Activated CD4-positive, alpha-beta T cell treated with anti-CD3 and anti-CD28 coated beads, Interleukin-2, amount 10 ng/mL, durations not matched to agents 24 days and 14 days (primary cell): ENCODE data around the gene BMP8B. TPM values are rescaled to one million over a fixed set of nuclear protein-coding genes. Genes with fewer than 3 reads are reported as not detected.

ENCODE experiments used
- DNase-seq: peaks from one replicate; pipeline ENCODE4 v3.0.0; 2022
- H3K27ac Mint-ChIP-seq: one replicate; pipeline ENCODE4 v1.8.0; 2022; ENCODE audit warnings: mild to moderate bottlenecking, mixed read lengths
- H3K27me3 Mint-ChIP-seq: one replicate; pipeline ENCODE4 v1.8.0; 2022; ENCODE audit warnings: mixed read lengths
- H3K36me3 Mint-ChIP-seq: one replicate; pipeline ENCODE4 v1.8.0; 2022; ENCODE audit warnings: low read depth, mild to moderate bottlenecking, mixed read lengths
- H3K4me1 Mint-ChIP-seq: one replicate; pipeline ENCODE4 v1.8.0; 2021; ENCODE audit warnings: mixed read lengths
- H3K4me3 Mint-ChIP-seq: one replicate; pipeline ENCODE4 v1.8.0; 2022; ENCODE audit warnings: mild to moderate bottlenecking, moderate library complexity, mixed read lengths
- H3K9me3 Mint-ChIP-seq: one replicate; pipeline ENCODE4 v1.8.0; 2021; ENCODE audit warnings: mixed read lengths
- intact Hi-C: fragments of 100-400 bp; cut with micrococcal nuclease; formaldehyde crosslinking; loops from one replicate; pipeline ENCODE4 v1.15.1; 2023
- total RNA-seq: library from RNA; stranded (reverse); gene quantifications from 2 replicates; pipeline ENCODE4 v1.2.3, GENCODE V29; 2022

BMP8B gene
- total RNA-seq, 1 donor from 2014 or later, result 0.37 TPM

DNA sequence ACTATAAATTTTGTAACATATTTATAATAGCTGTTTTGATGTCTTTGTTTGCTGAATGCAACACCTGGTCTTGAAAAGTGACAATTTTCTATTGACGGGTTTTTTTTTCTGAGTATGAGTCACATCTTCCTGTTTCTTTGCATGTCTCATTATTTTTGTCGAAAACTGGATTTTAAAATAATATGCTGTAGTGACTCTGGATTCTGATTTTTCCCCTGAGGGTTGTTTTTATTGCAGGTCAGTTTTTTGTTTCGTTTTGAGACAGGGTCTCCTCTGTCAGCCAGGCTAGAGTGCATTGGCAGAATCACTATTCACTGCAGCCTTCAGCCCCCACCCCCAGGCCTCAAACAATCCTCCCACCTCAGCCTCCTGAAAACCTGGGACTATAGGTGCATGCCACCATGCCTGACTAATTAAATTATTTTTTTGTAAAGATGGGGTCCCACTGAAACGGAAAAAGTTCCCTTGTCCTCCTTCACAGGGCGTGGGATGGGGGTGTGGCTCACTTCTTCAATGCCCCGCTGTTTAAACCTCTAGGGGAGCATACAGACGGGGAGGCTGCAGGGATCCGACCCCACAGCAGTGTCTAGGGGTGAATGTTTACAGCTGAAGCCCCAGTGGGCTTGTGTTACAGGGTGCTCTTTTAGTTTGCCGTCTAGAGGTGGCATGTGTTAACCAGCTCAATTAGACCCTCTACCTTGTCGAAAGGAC lies 61.3 kb downstream of the BMP8B start:
- H3K4me1 Mint-ChIP-seq, result peaks cover 25% of the 10 kb centered on the region
- intact Hi-C loops, result loop anchor here (5.0 kb wide), 1 partner anchor 35 kb away; the partner anchor contains the start of gene HPCAL4
- peak; percentile 51 for DNase-seq
- H3K4me3 Mint-ChIP-seq, result peak overlapping the region; percentile 19
- H3K36me3 Mint-ChIP-seq, result no peaks in the 10 kb centered on the region
- H3K27me3 Mint-ChIP-seq, result peaks cover 54% of the 10 kb centered on the region
- H3K27ac Mint-ChIP-seq, result peak overlapping the region; percentile 32
- H3K9me3 Mint-ChIP-seq, result no peaks in the 10 kb centered on the region

DNA sequence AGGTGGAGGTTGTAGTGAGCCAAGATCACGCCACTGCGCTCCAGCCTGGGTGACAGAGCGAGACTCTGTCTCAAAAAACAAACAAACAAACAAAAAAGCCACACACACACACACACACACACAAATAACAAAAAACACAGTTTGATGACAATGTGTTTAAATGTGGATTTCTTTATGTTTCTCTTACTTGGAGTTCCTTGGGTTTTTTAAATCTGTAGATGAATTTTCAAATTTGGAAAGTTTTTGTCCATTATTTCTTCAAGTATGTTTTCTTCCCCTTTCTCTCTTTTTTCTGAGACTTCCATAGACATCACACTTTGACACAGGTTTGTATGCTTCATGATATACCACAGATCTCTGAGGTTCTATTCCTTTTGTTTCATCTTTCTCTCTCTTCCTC lies 62.1 kb downstream of the BMP8B start:
- Mint-ChIP-seq H3K4me1 (peaks cover 25% of the 10 kb centered on the region), H3K9me3 (no peaks in the 10 kb centered on the region), H3K36me3 (no peaks in the 10 kb centered on the region), H3K4me3 (no peak overlapping the region), H3K27me3 (peaks cover 61% of the 10 kb centered on the region), H3K27ac (no peak overlapping the region)
- DNase-seq, result no peak
- intact Hi-C loops, result loop anchor here (5.0 kb wide), 1 partner anchor 34 kb away; the partner anchor contains the start of gene HPCAL4

DNA sequence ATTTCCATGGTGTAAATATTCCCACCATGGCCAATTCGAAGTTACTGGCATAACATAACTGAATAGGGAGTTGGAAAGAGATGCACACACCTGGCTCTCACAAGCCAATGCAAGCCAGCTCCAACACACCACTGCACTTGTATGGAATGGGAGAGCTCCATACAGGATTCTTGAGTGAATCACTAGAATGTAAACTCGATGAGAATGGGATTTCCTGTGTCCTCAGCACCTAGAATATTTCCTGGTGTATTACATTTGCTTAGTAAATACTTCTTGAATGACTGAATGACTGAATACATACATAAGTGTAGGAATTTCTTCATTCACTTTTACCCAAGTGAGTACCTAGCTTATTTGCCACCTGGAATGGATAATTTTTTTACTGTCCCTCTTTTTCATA lies 66.2 kb downstream of the BMP8B start:
- H3K27ac Mint-ChIP-seq, result no peak overlapping the region
- no peaks in the 10 kb centered on the region for H3K9me3 Mint-ChIP-seq
- H3K27me3 Mint-ChIP-seq, result peaks cover 54% of the 10 kb centered on the region
- no peak for DNase-seq
- H3K36me3 Mint-ChIP-seq, result no peaks in the 10 kb centered on the region
- peaks cover 7% of the 10 kb centered on the region for H3K4me1 Mint-ChIP-seq
- no peak overlapping the region for H3K4me3 Mint-ChIP-seq
- intact Hi-C loops, result no loop called here

DNA sequence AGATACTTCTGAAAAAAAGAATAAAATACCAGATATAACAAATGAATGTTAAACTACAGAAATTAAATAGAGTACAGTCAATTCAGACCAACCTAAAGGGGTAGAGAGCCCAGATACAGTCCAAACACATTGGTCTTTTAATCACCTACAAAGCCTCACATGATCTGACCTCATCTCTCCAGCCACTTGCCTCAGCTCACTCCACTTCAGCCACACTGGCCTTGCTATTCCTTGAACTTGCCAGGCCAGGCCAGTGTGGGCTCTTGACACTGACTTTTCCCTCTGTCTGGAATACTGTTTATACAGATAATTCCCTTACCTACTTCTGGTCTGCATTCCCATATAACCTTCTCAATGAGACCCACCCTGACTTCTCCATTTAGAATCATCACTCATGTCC lies 67.0 kb downstream of the BMP8B start:
- Mint-ChIP-seq H3K4me3 (no peak overlapping the region), H3K36me3 (no peaks in the 10 kb centered on the region), H3K4me1 (peaks cover under 1% of the 10 kb centered on the region), H3K27me3 (peaks cover 56% of the 10 kb centered on the region), H3K27ac (no peak overlapping the region), H3K9me3 (no peaks in the 10 kb centered on the region)
- intact Hi-C loops, result loop anchor here (2.0 kb wide), 1 partner anchor 55 kb away; no protein-coding TSS in a partner anchor
- DNase-seq, result peak; percentile 48

DNA sequence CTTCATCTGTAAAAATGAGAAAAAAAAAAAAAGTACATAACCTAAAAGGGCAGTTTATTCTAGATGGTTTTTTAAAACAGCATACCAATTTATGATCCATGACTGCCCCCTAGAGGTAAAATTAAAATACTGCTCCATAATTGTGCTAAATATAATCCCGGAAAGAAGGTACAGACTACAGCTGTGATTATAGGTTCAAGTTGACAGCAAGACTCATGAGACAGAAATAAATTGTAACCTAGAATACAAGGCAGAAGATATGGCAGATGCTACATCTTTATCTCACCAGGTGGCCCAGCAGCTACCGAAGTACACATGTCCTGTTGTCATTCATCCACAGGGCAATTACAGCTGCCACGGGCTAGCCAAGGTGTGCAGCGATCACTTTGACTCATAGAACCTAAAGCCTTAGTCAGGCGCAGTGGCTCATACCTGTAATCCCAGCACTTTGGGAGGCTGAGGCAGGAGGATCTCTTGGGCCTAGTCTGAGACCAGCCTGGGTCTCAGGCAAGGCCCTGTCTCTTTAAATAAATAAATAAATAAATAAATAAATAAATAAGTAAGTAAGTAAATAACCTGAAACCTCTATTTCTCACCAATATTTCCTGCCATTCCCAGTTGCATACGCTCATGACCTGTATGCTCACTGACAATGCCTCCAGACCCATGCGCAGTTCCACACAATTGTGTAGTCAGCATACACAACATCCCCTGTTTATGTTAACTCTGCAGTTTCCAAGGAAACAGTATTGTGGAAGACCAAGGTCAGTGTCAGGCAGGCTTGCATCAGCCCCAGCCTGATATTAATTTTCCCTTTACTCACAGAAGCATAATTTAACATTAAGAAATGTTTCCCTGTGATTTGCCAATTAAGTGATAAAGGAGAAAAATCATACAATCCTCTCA lies 68.3 kb downstream of the BMP8B start:
- H3K4me1 Mint-ChIP-seq, result no peaks in the 10 kb centered on the region
- H3K27ac Mint-ChIP-seq, result no peak overlapping the region
- H3K27me3 Mint-ChIP-seq, result peaks cover 54% of the 10 kb centered on the region
- H3K36me3 Mint-ChIP-seq, result no peaks in the 10 kb centered on the region
- no peak overlapping the region for H3K4me3 Mint-ChIP-seq
- H3K9me3 Mint-ChIP-seq, result no peaks in the 10 kb centered on the region
- peak; percentile 70 for DNase-seq
- intact Hi-C loops, result loop anchor here (1.0 to 2.0 kb wide), 3 partner anchors 54 to 114 kb away; no protein-coding TSS in a partner anchor

DNA sequence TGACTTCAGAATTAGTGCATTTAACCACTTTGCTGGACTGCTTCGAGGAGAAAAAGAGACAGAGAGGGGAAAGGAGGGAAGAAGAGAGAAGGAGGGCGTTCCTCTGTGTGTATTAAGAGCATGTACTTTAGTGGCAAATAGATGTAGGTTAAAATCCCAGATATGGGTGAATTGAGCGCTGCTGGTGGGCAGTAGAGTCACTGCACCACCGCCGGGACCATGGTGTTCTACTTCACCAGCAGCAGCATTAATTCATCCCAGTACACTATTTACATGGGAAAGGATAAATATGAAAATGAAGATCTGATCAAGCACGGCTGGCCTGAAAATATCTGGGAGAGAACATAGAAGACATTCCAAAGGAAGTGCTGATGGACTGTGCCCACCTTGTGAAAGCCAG lies 70.9 kb downstream of the BMP8B start:
- DNase-seq, result peak; percentile 48
- Mint-ChIP-seq H3K27ac (no peak overlapping the region), H3K4me3 (no peak overlapping the region), H3K27me3 (peaks cover 56% of the 10 kb centered on the region), H3K4me1 (no peaks in the 10 kb centered on the region), H3K9me3 (no peaks in the 10 kb centered on the region), H3K36me3 (no peaks in the 10 kb centered on the region)
- intact Hi-C loops, result no loop called here

DNA sequence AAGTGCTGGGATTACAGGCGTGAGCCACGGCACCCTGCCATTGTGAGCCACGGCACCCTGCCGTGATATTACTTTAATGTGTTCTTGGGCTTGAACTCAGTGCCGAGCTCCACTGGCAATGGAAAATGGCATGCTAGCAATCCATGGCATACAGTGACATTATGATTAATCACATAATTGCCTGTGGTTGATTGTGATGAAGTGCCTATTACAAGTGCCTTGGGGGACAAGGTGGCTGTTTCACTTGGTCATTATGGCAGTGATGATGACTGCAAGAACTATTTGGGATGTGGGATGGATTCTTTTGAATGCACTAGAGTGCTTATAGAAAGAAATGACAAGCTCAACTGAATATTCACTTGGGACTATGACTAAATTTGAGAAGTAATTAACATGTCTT lies 75.1 kb downstream of the BMP8B start:
- Mint-ChIP-seq H3K27me3 (peaks cover 43% of the 10 kb centered on the region), H3K36me3 (no peaks in the 10 kb centered on the region), H3K9me3 (no peaks in the 10 kb centered on the region), H3K27ac (no peak overlapping the region), H3K4me1 (no peaks in the 10 kb centered on the region), H3K4me3 (no peak overlapping the region)
- DNase-seq, result no peak
- intact Hi-C loops, result no loop called here

DNA sequence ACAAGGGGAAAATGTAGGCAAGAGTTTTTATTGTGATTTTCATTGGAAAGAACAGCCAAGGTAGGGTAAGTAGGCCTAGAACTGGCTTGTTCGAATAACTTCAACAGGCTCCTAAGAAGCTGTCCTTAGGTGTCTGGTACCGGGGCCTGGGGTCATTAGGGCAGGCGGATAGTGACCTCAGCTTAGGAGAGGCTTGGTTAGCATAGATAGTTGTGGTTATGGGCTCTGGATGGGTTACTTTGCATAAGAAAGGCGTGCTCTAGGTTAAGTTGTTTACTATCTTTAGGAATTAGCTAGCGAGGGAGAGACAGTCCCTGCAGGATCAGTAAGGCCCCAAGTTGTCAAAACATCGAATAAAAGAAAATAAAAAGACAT lies 76.7 kb downstream of the BMP8B start:
- Mint-ChIP-seq H3K27me3 (peaks cover 35% of the 10 kb centered on the region), H3K4me1 (no peaks in the 10 kb centered on the region), H3K9me3 (no peaks in the 10 kb centered on the region), H3K36me3 (no peaks in the 10 kb centered on the region), H3K27ac (no peak overlapping the region), H3K4me3 (no peak overlapping the region)
- intact Hi-C loops, result no loop called here
- no peak for DNase-seq

DNA sequence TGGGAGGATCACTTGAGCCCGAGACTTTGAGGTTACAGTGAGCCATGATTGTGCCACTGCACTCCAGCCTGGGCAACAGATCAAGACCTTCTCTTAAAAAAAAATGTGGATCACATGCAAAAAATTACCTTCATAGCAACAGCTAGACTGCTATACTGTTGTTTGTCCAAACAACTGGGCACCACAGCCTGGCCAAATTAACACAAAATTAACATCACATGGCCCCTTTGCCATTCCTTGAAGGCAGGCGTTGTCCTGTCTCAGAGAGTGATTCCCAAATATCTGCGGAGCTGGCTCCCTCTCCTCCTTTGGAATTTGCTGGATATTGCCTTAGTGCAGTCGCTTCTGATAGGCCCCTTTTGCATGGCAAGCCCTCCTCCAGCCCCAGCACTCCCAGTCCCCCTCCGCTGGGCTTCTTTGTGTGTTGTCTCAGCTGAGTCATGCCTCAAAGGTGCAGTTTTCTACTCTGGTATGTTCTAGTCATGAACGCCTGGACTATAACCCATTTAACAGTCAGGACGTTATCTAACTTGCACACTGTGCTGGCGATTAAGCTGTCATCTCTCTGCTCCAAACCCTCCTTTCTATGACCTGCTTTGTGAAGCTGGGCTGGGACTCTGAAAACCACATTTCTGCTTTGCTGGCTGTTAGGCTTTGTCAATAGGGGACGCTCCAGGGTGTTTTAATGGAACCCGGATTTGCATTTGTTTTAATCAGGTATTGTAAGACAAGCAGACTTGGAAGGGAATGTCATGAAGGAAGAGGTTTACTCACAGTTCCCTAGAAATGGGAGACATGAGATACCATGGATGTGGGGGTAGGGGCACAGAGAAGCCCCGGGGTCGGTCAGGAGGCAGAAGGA lies 77.3 kb downstream of the BMP8B start:
- Mint-ChIP-seq H3K9me3 (no peaks in the 10 kb centered on the region), H3K27me3 (peaks cover 33% of the 10 kb centered on the region), H3K27ac (no peak overlapping the region)

DNA sequence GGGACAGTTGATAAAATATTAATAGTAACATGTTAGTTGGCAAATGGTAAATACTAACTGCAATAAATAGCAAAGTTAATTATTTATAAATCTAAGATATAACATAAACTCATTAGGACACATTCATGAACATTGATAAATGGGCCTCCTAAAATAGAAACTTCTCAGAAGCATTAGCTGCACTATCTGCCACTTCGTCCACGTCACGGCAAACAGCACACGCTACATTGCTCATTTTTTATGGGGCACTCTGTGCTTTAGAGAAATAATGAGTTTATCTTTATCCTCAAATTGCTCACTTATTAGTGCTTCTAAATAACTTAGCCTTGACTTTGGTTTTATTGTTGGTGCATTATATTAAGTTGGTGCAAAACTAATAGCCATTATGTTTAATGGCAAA lies 81.2 kb downstream of the BMP8B start:
- no peak overlapping the region for H3K4me3 Mint-ChIP-seq

More for the DNA sequence above, 77.3 kb downstream of the BMP8B start:
- Mint-ChIP-seq H3K36me3 (no peaks in the 10 kb centered on the region), H3K4me1 (no peaks in the 10 kb centered on the region), H3K4me3 (no peak overlapping the region)
- DNase-seq, result no peak
- intact Hi-C loops, result no loop called here

More for the DNA sequence above, 81.2 kb downstream of the BMP8B start:
- Mint-ChIP-seq H3K4me1 (no peaks in the 10 kb centered on the region), H3K27ac (no peak overlapping the region), H3K36me3 (no peaks in the 10 kb centered on the region), H3K27me3 (peaks cover 27% of the 10 kb centered on the region), H3K9me3 (no peaks in the 10 kb centered on the region)
- intact Hi-C loops, result no loop called here
- no peak for DNase-seq

Other genes starting within 250 kb of the BMP8B start
- 337 and 353 TPM in 2 replicates for gene PABPC4, start 212.1 kb downstream of the BMP8B start, total RNA-seq
- gene HEYL, start 149.2 kb downstream of the BMP8B start, total RNA-seq, result not detected in 2 replicates
- gene NT5C1A, start 116.8 kb downstream of the BMP8B start, total RNA-seq, result 0.31 and 0.56 TPM in 2 replicates
- gene HPCAL4, start 97.4 kb downstream of the BMP8B start, total RNA-seq, result 0.38 and 0.44 TPM in 2 replicates
- 71.3 and 76.7 TPM in 2 replicates for gene PPIE, start 50.0 kb downstream of the BMP8B start, total RNA-seq
- 1.5 and 1.8 TPM in 2 replicates for gene OXCT2, start 17.5 kb downstream of the BMP8B start, total RNA-seq
- gene TRIT1, start 94.6 kb upstream of the BMP8B start, total RNA-seq, result 28.2 and 28.4 TPM in 2 replicates
- gene MYCL, start 113.1 kb upstream of the BMP8B start, total RNA-seq, result 0.42 and 0.57 TPM in 2 replicates
- 47.0 and 49.7 TPM in 2 replicates for gene MFSD2A, start 166.3 kb upstream of the BMP8B start, total RNA-seq